Measurements from ENCODE around the gene SH2D3A.
A peak's percentile ranks its signal among the peaks of the same experiment; 100 is the strongest.

SH2D3A gene

DNA sequence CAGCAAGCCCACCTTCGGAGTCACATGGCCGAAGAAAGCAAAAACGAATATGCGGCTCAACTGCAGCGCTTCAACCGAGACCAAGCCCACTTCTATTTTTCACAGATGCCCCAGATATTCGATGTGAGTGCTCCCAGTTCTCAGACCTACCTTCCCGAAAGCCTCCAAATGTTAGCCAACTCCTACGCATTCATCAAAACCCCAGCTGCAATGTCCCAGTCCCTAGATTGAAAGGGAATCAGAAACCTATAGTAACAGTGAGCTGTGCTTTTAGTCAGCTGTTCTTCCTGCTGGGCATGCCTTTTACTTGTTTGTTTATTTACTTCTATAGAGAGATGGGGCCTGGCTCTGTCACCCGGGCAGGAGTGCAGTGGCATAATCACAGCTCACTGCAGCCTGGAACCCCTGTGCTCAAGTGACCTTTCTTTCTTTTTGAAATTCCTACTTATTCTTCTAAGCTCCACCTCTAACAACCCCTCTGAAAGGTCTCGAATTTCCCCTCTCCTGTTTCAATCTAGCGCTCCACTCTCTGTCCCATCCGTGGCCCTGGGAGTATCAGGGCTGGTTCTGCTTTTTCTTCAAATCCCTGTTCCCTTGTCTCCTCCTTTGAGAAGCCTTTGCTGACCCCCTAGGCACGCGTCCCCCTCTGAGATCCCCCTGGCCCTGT is 23.4 kb downstream of the SH2D3A start:
- peak overlapping the region; percentile 41 for H3K27ac ChIP-seq
- TF ChIP-seq, protein P1, sequence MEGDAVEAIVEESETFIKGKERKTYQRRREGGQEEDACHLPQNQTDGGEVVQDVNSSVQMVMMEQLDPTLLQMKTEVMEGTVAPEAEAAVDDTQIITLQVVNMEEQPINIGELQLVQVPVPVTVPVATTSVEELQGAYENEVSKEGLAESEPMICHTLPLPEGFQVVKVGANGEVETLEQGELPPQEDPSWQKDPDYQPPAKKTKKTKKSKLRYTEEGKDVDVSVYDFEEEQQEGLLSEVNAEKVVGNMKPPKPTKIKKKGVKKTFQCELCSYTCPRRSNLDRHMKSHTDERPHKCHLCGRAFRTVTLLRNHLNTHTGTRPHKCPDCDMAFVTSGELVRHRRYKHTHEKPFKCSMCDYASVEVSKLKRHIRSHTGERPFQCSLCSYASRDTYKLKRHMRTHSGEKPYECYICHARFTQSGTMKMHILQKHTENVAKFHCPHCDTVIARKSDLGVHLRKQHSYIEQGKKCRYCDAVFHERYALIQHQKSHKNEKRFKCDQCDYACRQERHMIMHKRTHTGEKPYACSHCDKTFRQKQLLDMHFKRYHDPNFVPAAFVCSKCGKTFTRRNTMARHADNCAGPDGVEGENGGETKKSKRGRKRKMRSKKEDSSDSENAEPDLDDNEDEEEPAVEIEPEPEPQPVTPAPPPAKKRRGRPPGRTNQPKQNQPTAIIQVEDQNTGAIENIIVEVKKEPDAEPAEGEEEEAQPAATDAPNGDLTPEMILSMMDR (conservative IDR thresholded peaks at IDR 0.05) = no peak
- no peak for TF ChIP-seq ZFX (IDR thresholded peaks at IDR 0.05)

DNA sequence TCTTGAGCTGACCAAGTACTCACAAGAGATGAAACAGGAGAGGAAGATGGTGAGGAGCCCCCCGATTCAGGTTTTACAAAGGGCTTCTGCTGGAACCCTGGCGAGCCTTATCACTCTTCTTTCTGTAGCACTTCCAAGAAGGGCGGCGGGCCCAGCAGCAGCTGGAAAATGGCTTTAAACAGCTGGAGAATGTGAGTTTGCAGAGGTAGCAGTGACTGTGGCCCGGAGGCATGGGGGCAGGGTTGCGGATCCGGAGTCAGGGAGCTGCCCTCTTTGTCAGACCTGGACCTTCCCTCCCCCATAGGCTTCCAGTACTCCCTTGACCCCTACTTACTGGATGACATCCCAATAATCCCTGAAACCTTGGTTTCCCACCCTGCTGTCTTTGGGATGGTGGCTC is 24.2 kb downstream of the SH2D3A start:
- H3K27ac ChIP-seq = peak overlapping the region; percentile 41; the same call in 1 of the 2 replicates
- no peak for TF ChIP-seq ZFX (IDR thresholded peaks at IDR 0.05)
- TF ChIP-seq, protein P1 (conservative IDR thresholded peaks at IDR 0.05) = no peak

DNA sequence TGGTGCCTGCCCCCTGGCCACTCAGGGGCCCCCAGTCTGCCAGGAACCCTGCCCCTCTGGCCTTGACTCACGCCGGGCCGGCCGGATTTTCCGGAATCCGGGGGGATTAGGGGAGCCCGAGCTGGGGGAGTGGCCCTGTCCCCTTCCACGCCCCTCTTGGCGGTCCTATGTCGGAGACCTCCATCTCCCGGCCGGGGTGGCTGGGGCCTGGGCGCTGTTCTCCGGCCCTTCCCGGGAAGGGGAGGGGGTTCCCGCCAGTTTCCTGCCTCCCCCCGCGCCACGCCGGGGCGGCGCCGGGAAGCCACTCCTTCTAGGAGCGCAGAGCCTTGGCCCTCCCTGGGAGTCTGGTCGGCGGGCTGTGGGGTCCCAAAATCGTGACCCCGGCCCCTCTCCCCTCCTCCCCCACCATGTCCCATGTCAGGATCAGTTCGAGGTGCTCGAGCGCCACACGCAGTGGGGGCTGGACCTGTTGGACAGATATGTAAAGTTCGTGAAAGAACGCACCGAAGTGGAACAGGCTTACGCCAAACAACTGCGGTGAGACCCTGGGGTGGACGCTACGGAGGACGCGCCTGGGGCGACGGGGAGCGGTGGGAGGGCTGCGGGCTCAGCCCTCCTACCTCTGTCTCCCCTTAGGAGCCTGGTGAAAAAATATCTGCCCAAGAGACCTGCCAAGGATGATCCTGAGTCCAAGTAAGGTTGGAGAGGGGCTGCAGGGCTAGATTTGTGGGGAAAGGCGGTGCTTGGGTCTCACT is 26.5 kb downstream of the SH2D3A start:
- H3K27ac ChIP-seq = no peak overlapping the region; the same call in 1 of the 2 replicates
- TF ChIP-seq, protein P1 (conservative IDR thresholded peaks at IDR 0.05) = no peak
- TF ChIP-seq ZFX (IDR thresholded peaks at IDR 0.05) = no peak

DNA sequence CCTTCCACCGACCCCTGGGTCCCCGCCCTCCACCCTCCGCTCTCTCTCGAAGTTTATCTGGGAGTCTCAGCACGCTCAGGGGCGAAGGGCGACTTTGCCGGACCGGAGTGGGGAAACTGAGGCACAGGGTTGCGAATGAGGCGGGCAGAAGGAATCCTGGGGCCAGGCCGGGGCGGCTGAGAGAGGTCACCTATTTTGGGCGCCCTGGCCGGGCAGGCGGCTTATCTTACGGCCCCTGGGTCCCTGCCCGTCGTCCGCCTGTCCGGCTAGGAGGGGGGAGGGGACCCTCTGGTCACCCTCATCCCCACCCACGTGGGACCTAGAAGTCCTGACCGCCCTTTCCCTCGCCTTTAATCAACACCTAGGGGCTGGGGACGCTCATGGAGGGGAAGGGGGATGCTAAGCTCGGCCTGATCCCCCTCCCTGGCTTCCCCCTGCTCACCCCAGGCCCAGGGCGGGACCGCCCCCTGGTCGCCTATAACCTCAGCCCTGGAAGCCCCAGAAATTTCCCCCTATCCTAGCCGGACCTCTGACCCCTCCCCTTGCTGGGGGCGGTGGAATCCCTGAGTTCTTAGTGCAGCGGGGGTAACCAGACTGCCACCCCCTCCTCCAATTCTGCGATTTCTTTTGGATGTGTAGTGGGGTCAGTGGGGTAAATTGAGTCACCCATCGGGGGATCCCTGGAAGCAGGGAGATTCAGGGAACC is 27.2 kb downstream of the SH2D3A start:
- TF ChIP-seq ZFX (IDR thresholded peaks at IDR 0.05) = no peak
- TF ChIP-seq, protein P1 (conservative IDR thresholded peaks at IDR 0.05) = no peak
- H3K27ac ChIP-seq = peak overlapping the region; percentile 76

DNA sequence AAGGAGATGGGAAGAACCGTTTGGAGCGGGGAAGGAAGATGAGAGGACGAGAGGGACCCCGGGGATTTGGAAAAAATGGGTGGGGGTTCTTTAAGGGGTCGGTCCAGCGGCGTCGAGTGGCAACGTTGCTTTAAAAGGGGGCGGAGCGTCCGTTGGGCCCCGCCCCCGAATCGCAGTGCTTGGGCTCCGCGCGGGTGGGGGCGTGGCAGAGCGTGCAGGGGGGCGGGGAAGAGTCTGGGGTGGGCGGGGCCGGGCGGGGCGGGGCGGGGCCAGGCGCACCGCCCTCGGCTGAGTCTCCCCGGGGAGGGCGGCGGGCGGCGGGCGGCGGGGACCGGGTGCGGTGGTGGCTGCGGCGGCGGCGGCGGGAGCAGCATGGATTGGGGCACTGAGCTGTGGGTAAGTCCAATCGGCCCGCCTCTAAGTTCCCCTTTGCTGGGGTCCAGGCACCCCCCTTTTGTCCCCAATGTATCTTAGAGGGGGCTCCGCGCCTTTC is 27.8 kb downstream of the SH2D3A start, which contains the start of gene TRIP10:
Gene TRIP10 (plus strand): TSS at position 291 of the 493 bp plus-strand sequence. CDS start 82 bp downstream, at position 373.
- peak within 1 kb of the TSS; percentile 76 for H3K27ac ChIP-seq
- TF ChIP-seq ZFX (IDR thresholded peaks at IDR 0.05) = no peak
- TF ChIP-seq, protein P1 (conservative IDR thresholded peaks at IDR 0.05) = no peak

DNA sequence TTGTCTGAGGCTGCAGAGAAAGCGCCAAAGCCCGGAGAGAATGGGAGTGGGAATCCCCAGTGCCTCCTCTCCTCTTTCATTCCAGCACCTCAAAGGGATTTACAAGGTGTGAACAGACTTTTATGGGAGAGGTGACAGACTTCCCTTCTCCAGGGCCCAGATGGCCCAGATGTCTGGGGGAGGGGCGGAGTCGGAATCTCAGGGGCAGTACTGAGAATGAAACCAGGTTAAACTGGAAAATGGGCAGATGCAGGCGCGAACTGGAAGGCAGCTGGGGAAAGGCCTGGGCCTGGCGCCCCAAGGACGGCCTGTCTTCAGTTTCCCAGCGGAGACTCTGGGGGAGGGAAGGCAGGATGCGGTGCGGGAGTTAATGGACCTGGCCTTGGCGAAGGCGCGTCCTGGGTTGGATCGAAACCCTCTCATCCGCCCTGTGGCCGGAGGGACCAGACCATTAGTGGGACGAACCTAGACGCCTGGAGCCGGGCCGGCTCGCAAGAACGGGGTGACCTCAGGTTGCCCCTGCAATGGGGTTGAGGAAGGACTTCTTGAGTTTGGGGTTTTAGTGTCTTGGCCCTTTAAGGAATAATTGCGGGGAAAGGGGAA is 28.3 kb downstream of the SH2D3A start:
- TF ChIP-seq, protein P1 (conservative IDR thresholded peaks at IDR 0.05) = no peak; the same call in 1 of the 2 replicates
- peak overlapping the region; percentile 76 for H3K27ac ChIP-seq
